ENCODE measurements around the gene HCN4.

HCN4 gene

DNA sequence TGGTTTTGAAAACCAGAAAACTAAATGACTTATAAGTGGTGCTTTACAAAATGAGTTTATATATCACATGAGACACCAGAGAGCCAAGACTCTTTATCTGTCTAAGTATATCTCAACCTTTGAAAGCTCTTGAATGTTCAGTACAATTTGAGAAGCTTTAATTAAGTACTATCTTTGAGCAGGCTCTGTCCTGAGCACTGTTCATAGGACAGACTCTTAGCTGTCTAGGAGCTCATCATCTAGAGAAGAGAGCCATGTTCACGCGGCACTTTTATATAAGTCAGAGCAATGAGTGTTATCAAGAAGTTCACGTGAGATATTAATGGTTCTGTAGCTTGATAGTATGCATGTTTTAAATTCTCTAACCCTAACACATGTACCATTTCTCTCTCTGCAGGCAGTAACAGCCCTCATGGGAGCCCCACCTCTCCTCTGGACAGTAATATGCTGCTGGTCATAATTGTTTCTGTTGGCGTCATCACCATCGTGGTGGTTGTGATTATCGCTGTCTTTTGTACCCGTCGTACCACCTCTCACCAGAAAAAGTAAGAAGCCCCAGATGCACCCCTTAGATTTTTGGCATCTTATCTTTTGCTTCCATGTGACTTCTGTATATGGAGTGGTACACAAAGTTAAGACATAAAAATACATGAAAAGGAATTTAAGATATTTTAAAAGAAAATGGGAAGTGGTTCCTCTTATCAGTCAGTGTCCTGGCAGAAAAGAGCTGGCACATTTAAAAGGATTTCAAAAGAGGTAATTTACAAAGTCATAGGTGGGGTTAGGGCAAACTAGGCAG, 86.0 kb downstream of the HCN4 start:
- Mint-ChIP-seq H3K27me3 (ENCODE audit: low read depth, poor library complexity) (no peaks in the 10 kb centered on the region), H3K4me3 (no peak overlapping the region), H3K36me3 (ENCODE audit: low read depth) (peaks cover 52% of the 10 kb centered on the region), H3K9me3 (no peaks in the 10 kb centered on the region), H3K27ac (no peak overlapping the region), H3K4me1 (no peaks in the 10 kb centered on the region)
- TF ChIP-seq, protein P1, sequence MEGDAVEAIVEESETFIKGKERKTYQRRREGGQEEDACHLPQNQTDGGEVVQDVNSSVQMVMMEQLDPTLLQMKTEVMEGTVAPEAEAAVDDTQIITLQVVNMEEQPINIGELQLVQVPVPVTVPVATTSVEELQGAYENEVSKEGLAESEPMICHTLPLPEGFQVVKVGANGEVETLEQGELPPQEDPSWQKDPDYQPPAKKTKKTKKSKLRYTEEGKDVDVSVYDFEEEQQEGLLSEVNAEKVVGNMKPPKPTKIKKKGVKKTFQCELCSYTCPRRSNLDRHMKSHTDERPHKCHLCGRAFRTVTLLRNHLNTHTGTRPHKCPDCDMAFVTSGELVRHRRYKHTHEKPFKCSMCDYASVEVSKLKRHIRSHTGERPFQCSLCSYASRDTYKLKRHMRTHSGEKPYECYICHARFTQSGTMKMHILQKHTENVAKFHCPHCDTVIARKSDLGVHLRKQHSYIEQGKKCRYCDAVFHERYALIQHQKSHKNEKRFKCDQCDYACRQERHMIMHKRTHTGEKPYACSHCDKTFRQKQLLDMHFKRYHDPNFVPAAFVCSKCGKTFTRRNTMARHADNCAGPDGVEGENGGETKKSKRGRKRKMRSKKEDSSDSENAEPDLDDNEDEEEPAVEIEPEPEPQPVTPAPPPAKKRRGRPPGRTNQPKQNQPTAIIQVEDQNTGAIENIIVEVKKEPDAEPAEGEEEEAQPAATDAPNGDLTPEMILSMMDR (IDR thresholded peaks at IDR 0.05): no peak
- no peak for DNase-seq

DNA sequence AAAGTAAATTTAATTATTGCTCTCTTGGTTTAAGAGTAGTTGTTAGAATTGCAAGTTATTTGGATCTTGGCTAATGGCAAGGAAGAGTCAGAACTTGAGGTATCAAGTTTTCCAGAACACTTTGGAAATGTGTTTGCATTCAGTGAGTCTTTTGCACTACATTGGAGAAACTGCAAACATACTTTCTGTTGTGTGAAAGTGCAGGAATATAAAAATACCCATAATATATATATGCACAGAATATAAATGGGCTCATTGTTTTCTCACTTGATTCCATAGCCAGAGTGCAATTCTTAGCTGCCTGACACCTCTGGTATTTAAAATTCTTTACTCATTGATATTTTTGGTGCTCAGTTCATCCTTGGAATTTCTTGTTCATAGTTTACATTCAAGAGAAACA, 92.9 kb downstream of the HCN4 start:
- Mint-ChIP-seq H3K4me1 (peaks cover 5% of the 10 kb centered on the region), H3K27me3 (ENCODE audit: low read depth, poor library complexity) (no peaks in the 10 kb centered on the region), H3K9me3 (no peaks in the 10 kb centered on the region), H3K4me3 (no peak overlapping the region), H3K36me3 (ENCODE audit: low read depth) (peaks cover 16% of the 10 kb centered on the region), H3K27ac (no peak overlapping the region)
- TF ChIP-seq, protein P1 (IDR thresholded peaks at IDR 0.05): no peak
- no peak for DNase-seq

DNA sequence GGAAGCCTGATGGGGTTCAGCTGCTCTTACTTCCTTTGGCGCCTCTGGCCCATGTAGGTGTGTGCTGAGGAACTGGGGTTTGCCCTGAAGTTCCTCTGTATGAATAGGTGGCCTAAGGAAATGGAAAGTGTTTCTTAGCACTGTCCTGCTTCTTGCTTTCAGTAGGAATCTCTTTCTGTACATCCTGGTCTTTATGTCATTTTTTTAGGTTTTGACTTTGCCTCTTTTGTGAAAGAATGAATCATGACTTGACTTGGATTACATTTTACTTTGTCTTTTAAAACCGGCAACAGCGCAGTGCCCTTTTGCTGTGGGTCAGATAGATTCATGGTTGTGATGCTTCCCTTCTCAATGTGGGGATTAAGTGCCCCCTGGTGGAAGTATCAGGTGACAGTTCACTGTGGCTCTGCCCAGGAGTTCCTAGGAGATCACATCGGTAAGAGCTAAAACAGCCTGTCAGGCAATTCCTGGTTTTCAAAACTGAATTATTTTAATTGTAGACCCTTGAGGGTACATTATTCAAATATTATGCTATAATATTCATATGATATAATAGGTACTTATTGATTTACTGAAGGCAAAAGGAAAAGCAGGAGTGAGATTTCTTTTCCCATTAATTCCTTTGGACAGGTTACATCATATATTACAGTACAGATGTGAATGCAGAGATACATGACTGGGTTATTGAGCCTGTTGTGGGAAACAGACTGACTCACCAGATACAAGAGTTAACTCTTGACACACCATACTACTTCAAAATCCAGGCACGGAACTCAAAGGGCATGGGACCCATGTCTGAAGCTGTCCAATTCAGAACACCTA, 95.4 kb downstream of the HCN4 start:
- no peak overlapping the region for H3K4me3 Mint-ChIP-seq
- no peaks in the 10 kb centered on the region for H3K9me3 Mint-ChIP-seq
- TF ChIP-seq, protein P1 (IDR thresholded peaks at IDR 0.05): peak; percentile 79
- H3K4me1 Mint-ChIP-seq: peaks cover 5% of the 10 kb centered on the region
- peaks cover 15% of the 10 kb centered on the region for H3K36me3 Mint-ChIP-seq (ENCODE audit: low read depth)
- DNase-seq: peak; percentile 55
- H3K27ac Mint-ChIP-seq: no peak overlapping the region
- H3K27me3 Mint-ChIP-seq (ENCODE audit: low read depth, poor library complexity): no peaks in the 10 kb centered on the region

DNA sequence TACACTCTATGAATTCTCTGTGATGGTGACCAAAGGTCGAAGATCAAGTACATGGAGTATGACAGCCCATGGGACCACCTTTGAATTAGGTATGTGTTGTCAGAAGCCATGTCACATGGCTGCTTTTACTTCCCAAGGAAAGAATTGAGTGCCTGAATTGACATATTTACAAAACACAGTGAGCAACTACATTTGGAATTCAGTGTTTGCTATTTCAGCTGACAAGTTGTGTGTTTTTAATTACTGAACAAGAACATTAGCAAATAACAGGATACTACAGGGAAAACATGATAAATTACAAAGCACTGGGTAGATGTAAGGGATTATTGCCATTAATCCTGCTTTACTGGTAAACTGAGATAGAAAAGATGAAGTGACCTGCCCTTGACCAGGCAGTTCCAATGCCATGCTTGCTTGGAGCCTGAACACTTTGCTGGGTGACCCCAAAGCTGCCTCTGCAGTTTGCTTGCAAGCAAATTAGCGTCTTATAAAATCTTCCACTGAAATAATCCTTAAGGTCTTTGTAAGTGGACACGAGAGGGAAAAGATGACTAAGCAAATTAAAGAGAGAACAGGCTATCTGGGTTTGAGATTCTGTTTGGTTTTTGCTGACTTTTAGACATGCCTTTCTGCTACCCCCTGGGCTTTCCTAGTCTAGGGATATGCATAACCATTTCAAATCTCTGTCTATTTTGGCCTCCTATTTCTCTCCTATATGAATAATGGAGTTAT, 98.2 kb downstream of the HCN4 start:
- Mint-ChIP-seq H3K36me3 (ENCODE audit: low read depth) (peaks cover 30% of the 10 kb centered on the region), H3K9me3 (no peaks in the 10 kb centered on the region), H3K4me3 (no peak overlapping the region), H3K27me3 (ENCODE audit: low read depth, poor library complexity) (no peaks in the 10 kb centered on the region), H3K27ac (no peak overlapping the region), H3K4me1 (peaks cover 13% of the 10 kb centered on the region)
- no peak for DNase-seq
- TF ChIP-seq, protein P1 (IDR thresholded peaks at IDR 0.05): no peak

Measured in nephron progenitor cell (in vitro differentiated cells).